Muscle of leg (tissue), 16 donors: Measurements from ENCODE around the gene RPAP2. TPM values are rescaled to one million over a fixed set of nuclear protein-coding genes. Genes with fewer than 3 reads are reported as not detected.
"Not testable (repeated sequence)": the region's sequence is repeated elsewhere in the genome, so short reads cannot be mapped to it uniquely, and the experiment has no call there.

Experiments
- DNase-seq: peaks from one replicate; pipeline ENCODE4 v3.0.0; 2013
- H3K27ac ChIP-seq: one replicate; pipeline ENCODE4 v1.5.1; 2013; ENCODE audit warnings: mild to moderate bottlenecking, low read length, control low read depth
- H3K27me3 ChIP-seq: one replicate; pipeline ENCODE4 v1.6.1; 2013; ENCODE audit warnings: low read length; ENCODE audit not compliant: control insufficient read depth, insufficient read depth
- H3K36me3 ChIP-seq: one replicate; pipeline ENCODE4 v1.6.1; 2013; ENCODE audit warnings: low read length; ENCODE audit not compliant: control insufficient read depth, insufficient read depth
- H3K4me1 ChIP-seq: one replicate; pipeline ENCODE4 v1.6.1; 2013; ENCODE audit warnings: low read length; ENCODE audit not compliant: control insufficient read depth, insufficient read depth
- H3K4me3 ChIP-seq: one replicate; pipeline ENCODE4 v1.5.1; 2013; ENCODE audit warnings: low read length, control low read depth
- H3K9me3 ChIP-seq: replicated peaks from 2 replicates; pipeline ENCODE4 v1.6.1; 2013; ENCODE audit warnings: low read depth, low read length; ENCODE audit not compliant: control insufficient read depth
- WGBS: methylation state at CpG from one replicate; pipeline ENCODE4 v1.1.5; 2013; ENCODE audit warnings: missing lambda C conversion rate; ENCODE audit not compliant: insufficient coverage; 5-methylcytosine and 5-hydroxymethylcytosine counted together
- long read RNA-seq, 11 donors: transcript quantifications; one replicate each; lab custom pipeline, GENCODE V29; 2026
- polyA plus RNA-seq, 8 donors: library from polyadenylated mRNA; unstranded; fragments of 120-200 nt; gene quantifications; one replicate each; pipeline versions ENCODE4 v1.2.1 to v1.2.3, GENCODE V29; 2013; ENCODE audit warnings: inconsistent platforms in 1 of 8, low replicate concordance in 1 of 8; ENCODE audit not compliant: insufficient read length in 8 of 8, insufficient read depth in 1 of 8
- total RNA-seq: library from RNA; stranded (reverse); fragments of 120-200 nt; gene quantifications from one replicate; pipeline ENCODE4 v1.2.4, GENCODE V29; 2013

The RPAP2 gene
- 31.1 TPM for total RNA-seq
- polyA plus RNA-seq, result 10 to 100 TPM; 13.7 to 20.1 (median 15.8) TPM
- long read RNA-seq, donor 1, full-length matches to known transcripts, result 2 of 2 reads
- long read RNA-seq, donor 1, partial matches to known transcripts, result 0 of 2 reads
- long read RNA-seq, donor 1, other reads (novel, unspliced or antisense), result 0 of 2 reads
- long read RNA-seq, donor 2, result 0 reads
- long read RNA-seq, donor 3, full-length matches to known transcripts, result 4 of 4 reads
- long read RNA-seq, donor 3, partial matches to known transcripts, result 0 of 4 reads
- long read RNA-seq, donor 3, other reads (novel, unspliced or antisense), result 0 of 4 reads
- long read RNA-seq, donor 4, full-length matches to known transcripts, result 1 of 1 reads
- long read RNA-seq, donor 4, partial matches to known transcripts, result 0 of 1 reads
- long read RNA-seq, donor 4, other reads (novel, unspliced or antisense), result 0 of 1 reads
- long read RNA-seq, donor 5, full-length matches to known transcripts, result 9 of 9 reads
- long read RNA-seq, donor 5, partial matches to known transcripts, result 0 of 9 reads
- long read RNA-seq, donor 5, other reads (novel, unspliced or antisense), result 0 of 9 reads
- long read RNA-seq, donor 6, full-length matches to known transcripts, result 5 of 5 reads
- long read RNA-seq, donor 6, partial matches to known transcripts, result 0 of 5 reads
- long read RNA-seq, donor 6, other reads (novel, unspliced or antisense), result 0 of 5 reads
- long read RNA-seq, donor 7, full-length matches to known transcripts, result 2 of 2 reads
- long read RNA-seq, donor 7, partial matches to known transcripts, result 0 of 2 reads
- long read RNA-seq, donor 7, other reads (novel, unspliced or antisense), result 0 of 2 reads
- long read RNA-seq, donor 8, result 0 reads
- long read RNA-seq, donor 9, result 0 reads
- long read RNA-seq, donor 10, full-length matches to known transcripts, result 4 of 16 reads
- long read RNA-seq, donor 10, partial matches to known transcripts, result 12 of 16 reads
- long read RNA-seq, donor 10, other reads (novel, unspliced or antisense), result 0 of 16 reads
- long read RNA-seq, donor 11, full-length matches to known transcripts, result 1 of 1 reads
- long read RNA-seq, donor 11, partial matches to known transcripts, result 0 of 1 reads
- long read RNA-seq, donor 11, other reads (novel, unspliced or antisense), result 0 of 1 reads

DNA sequence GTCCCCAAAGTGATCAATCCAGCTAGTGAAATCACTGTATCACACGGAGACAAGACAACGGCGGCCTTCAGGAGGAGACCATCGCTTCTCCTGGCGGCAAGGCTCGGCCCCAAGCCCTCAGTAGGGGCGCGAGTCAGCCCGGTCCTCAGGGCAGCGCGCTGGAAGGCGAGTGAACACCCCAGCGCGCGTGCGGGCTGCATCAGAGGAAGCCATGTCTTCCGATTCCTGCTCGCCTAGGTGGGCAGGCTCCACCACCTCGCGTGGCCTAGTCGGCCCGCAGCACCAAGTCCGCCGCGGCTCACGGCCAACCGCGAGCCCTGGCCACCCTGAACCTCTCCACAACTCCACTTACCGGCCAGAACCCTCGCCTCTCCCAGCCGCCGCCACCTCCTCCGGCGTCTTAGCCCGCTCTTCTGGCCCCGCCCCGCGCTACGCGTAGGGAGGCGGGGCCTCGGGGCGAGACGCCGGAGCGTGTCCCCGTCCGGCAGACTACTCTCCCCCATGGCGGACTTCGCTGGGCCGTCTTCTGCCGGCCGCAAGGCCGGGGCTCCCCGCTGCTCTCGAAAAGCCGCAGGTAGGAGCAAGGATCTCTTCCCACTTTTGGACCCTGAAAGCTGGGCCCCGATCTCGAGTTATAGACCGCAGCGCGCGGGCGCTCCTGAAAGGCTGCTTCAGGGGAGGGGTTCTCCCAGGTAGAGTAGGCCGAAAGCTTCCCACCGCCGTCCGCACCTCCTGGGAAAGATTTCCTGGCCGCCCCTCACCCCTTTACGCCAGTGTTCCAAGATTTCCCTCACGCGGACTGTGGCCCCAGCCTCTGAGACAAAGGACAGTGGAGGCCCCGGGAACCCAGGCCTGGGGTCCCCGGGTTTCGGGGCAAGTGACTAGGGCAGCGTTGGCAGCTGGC, at the start of gene RPAP2, which contains the start of gene GLMN:
Gene RPAP2 (plus strand): TSS at position 487 of the 904 bp plus-strand sequence. CDS start 15 bp downstream, at position 502.
Gene GLMN (minus strand): TSS at position 415 of the 904 bp plus-strand sequence. CDS start 988 bp downstream, outside the sequence.
- H3K27me3 ChIP-seq, result no peaks in the 10 kb centered on the region
- H3K4me1 ChIP-seq, result no peaks in the 10 kb centered on the region
- H3K9me3 ChIP-seq, result no peaks in the 10 kb centered on the region
- DNase-seq, result peak; percentile 95
- H3K36me3 ChIP-seq, result peaks cover 2% of the 10 kb centered on the region
- H3K4me3 ChIP-seq, result peak within 1 kb of the TSS; percentile 96
- WGBS, result under 1% methylated on average over 75 of the region's 76 CpGs
- peak within 1 kb of the TSS; percentile 98 for H3K27ac ChIP-seq

DNA sequence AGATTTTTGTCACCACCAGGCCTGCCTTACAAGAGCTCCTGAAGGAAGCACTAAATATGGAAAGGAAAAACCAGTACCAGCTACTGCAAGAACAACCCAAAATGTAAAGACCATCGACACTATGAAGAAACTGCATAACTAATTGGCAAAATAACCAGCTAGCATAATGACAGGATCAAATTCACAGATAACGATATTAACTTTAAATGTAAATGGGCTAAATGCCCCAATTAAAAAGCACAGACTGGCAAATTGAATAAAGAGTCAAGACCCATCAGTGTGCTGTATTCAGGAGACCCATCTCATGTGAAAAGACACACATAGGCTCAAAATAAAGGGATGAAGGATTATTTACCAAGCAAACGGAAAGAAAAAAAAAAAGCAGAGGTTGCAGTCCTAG, 44.1 kb upstream of the RPAP2 start:
- no CpG with 5 or more reads among the region's 3 CpGs for WGBS
- DNase-seq, H3K4me1 ChIP-seq, H3K9me3 ChIP-seq, H3K27ac ChIP-seq, H3K4me3 ChIP-seq, H3K27me3 ChIP-seq: not testable (repeated sequence)
- H3K36me3 ChIP-seq, result peaks cover 15% of the 10 kb centered on the region

DNA sequence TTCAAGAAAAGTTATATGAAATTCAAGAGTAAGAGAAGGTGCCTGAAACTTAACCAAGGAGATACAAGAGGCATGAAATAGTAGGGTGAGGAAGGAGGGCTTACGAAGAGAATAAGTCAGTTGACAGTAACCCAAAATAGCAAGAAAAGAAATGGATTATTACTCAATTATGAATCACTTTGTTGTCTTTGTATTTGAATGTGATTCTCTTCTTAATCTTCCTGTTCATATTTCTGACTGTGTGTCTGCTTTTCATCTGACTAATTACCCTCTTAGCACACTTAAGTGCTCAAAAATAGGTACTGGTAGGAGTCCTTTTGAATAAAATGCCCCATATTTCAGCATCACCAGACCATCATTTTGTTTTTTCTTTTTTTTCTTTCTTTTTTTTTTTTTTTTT, 39.5 kb upstream of the RPAP2 start:
- no peak for DNase-seq
- peaks cover 12% of the 10 kb centered on the region for H3K36me3 ChIP-seq
- H3K9me3 ChIP-seq, result peaks cover 4% of the 10 kb centered on the region
- no peak overlapping the region for H3K4me3 ChIP-seq
- no peak overlapping the region for H3K27ac ChIP-seq
- no CpG with 5 or more reads among the region's 1 CpG for WGBS
- H3K27me3 ChIP-seq, result no peaks in the 10 kb centered on the region
- H3K4me1 ChIP-seq, result no peaks in the 10 kb centered on the region

DNA sequence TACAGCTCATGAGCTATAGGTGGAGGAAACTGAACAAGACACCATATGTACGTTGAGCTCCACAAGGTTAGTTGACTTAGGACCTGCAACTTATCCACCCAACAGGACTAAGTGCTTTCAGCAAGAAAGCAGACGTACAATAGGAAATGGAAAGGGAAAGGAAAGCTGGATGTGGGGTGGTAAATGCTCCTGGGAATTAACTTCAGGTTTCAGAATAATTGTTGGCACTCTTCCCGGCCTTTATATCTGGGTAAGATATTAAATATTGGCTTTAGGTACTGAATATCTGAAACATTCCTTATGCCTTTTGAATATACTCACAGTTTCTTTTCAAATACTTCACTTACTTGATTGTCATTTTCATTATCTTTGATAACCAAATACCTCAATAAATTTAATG, 36.3 kb upstream of the RPAP2 start:
- peaks cover 12% of the 10 kb centered on the region for H3K36me3 ChIP-seq
- no CpG with 5 or more reads among the region's 3 CpGs for WGBS
- no peak for DNase-seq

DNA sequence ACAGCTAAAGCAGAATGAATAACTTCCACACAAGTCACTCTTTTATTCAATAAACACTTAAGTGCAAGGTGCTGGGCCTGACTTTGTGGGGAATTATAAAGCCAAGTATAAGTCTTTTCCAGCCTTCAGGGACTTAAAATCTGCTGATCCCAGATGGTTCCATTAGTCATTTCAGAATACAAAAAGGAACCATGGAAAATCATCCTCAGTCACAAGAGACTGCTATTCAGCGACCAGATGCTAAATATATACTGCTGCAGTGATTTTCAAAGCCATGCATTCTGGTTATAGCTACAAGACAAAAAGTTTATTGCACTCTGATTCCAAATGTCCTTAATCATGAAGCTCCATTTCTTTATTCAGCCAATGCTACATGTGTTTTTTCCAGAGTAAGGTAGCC, 25.8 kb upstream of the RPAP2 start:
- DNase-seq, result peak; percentile 48
- Histone ChIP-seq H3K27ac (no peak overlapping the region), H3K4me3 (no peak overlapping the region), H3K4me1 (no peaks in the 10 kb centered on the region), H3K9me3 (no peaks in the 10 kb centered on the region), H3K36me3 (peaks cover 8% of the 10 kb centered on the region), H3K27me3 (no peaks in the 10 kb centered on the region)
- WGBS, result 33% methylated on average over 1 of the region's 1 CpG

More for the DNA sequence above, 36.3 kb upstream of the RPAP2 start:
- no peaks in the 10 kb centered on the region for H3K4me1 ChIP-seq
- no peak overlapping the region for H3K4me3 ChIP-seq
- H3K27ac ChIP-seq, result no peak overlapping the region
- no peaks in the 10 kb centered on the region for H3K9me3 ChIP-seq
- no peaks in the 10 kb centered on the region for H3K27me3 ChIP-seq

DNA sequence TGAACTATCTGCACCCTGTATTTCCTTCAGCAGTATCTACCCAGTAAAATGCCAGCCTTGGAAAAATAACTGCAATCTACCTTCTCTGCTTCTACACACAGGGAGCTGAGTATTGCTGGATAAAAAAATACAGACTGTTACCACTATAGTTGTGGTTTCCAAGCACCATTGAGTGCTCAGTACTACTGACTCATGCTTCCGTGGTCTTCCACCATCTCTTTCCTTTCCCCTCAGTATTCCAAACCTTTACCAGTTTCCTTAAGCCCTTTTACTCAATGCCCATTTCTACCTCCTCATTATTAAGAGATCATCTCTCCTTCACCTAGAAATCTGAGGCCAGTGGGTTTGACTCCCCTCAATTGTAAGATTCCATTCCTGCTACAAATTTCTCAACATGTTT, 23.9 kb upstream of the RPAP2 start:
- DNase-seq, result no peak
- Histone ChIP-seq H3K27me3 (no peaks in the 10 kb centered on the region), H3K4me3 (no peak overlapping the region), H3K4me1 (no peaks in the 10 kb centered on the region), H3K9me3 (no peaks in the 10 kb centered on the region), H3K27ac (no peak overlapping the region), H3K36me3 (peaks cover 13% of the 10 kb centered on the region)
- 86% methylated on average over 1 of the region's 1 CpG for WGBS

DNA sequence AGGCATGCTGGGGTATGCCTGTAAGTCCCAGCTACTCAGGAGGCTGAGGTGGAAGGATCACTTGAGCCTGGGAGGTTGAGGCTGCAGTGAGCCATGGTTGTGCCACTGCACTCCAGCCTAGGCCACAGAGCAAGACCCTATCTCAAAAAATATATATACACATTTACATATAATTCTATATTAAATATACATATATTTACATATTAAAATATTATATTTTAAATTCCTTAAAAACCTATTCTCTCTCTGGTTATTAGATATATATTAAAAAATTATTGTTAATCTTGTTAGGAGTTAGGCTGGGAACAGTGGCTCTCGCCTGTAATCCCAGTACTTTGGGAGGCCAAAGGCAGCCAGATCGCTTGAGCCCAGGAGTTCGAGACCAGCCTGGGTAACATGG, 22.8 kb upstream of the RPAP2 start:
- no peaks in the 10 kb centered on the region for H3K4me1 ChIP-seq
- WGBS, result no CpG with 5 or more reads among the region's 3 CpGs
- no peaks in the 10 kb centered on the region for H3K9me3 ChIP-seq
- H3K27me3 ChIP-seq, result no peaks in the 10 kb centered on the region
- no peak overlapping the region for H3K4me3 ChIP-seq
- H3K27ac ChIP-seq, result no peak overlapping the region
- DNase-seq, result no peak
- H3K36me3 ChIP-seq, result peaks cover 12% of the 10 kb centered on the region

DNA sequence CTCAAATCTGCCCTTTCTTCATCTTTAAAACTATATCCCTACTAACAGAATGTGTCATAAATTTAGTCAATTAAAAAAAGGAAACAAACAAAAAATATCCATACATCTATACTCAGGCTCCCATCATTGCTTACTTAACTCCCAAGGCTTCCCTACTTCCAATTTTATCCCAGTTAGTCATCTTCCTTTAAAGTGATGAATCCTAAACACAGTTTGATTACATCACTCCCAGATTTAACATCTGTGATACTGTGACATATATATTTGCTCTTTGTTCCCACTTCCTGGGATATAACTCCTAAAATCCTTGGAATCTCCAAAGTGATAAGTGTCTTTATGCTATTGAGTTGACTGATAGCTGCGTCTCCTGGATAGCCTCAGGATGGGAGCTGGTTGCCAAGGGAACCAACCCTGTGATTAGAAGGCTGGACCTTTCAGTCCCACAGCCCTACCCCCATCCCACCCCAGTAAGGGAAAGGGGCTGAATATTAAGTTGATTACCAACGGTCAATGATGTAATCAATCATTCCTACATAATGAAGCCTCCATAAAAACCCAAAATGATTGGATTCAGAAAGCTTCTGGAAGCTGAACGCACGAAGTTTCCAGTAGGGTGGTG, 21.6 kb upstream of the RPAP2 start:
- peaks cover 10% of the 10 kb centered on the region for H3K36me3 ChIP-seq
- H3K4me3 ChIP-seq, result no peak overlapping the region
- no peak for DNase-seq
- H3K4me1 ChIP-seq, result no peaks in the 10 kb centered on the region
- WGBS, result no CpG with 5 or more reads among the region's 4 CpGs
- no peaks in the 10 kb centered on the region for H3K9me3 ChIP-seq
- no peaks in the 10 kb centered on the region for H3K27me3 ChIP-seq
- no peak overlapping the region for H3K27ac ChIP-seq

DNA sequence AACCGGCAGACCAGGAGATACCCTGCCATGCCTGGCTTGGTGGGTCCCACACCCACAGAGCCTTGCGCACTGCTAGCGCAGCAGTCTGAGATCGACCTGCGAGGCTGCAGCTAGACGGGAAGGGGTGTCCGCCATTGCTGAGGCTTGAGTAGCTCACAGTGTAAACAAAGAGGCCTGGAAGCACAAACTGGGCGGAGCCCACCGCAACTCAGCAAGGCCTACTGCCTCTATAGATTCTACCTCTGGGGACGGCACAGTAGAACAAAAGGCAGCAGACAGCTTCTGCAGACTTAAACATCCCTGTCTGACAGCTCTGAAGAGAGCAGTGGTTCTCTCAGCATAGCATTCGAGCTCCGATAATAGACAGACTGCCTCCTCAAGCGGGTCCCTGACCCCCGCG, 19.1 kb upstream of the RPAP2 start:
- H3K27ac ChIP-seq, H3K36me3 ChIP-seq, H3K9me3 ChIP-seq, H3K4me3 ChIP-seq, H3K27me3 ChIP-seq, H3K4me1 ChIP-seq, DNase-seq: not testable (repeated sequence)
- WGBS, result 94% methylated on average over 15 of the region's 15 CpGs
